NCI-H2227 (cell line): ENCODE measurements around the gene HOTAIR.
A peak's percentile ranks its signal among the peaks of the same experiment; 100 is the strongest.

ENCODE experiments used
- DNase-seq: peaks from one replicate; lab custom pipeline; 2025; ENCODE audit not compliant: unreplicated experiment; lab: John Stamatoyannopoulos, UW

HOTAIR gene

GRCh38 chr12:54000116-54001114 is 25.7 kb upstream of the HOTAIR start, which contains the start of gene HOXC9:
HOXC9 (plus strand) TSS chr12:54000161; CDS start chr12:54000189, 28 bp downstream.
- DNase-seq: peak; percentile 38

GRCh38 chr12:53999559-54000115 is 24.9 kb upstream of the HOTAIR start:
- DNase-seq: peak; percentile 68

GRCh38 chr12:53998900-53999236 is 24.1 kb upstream of the HOTAIR start:
- DNase-seq: no peak

- no peak for DNase-seq
Observed at GRCh38 chr12:53998110-53998899, 23.6 kb upstream of the HOTAIR start.

GRCh38 chr12:53997204-53998109 is 22.7 kb upstream of the HOTAIR start:
- DNase-seq: no peak

GRCh38 chr12:53996240-53997203 is 21.8 kb upstream of the HOTAIR start:
- no peak for DNase-seq

- no peak for DNase-seq
Observed at GRCh38 chr12:53995378-53996239, 20.9 kb upstream of the HOTAIR start.

- no peak for DNase-seq
Observed at GRCh38 chr12:53995002-53995377, 20.2 kb upstream of the HOTAIR start.

- no peak for DNase-seq
Observed at GRCh38 chr12:53994264-53995001, 19.7 kb upstream of the HOTAIR start.

- no peak for DNase-seq
Observed at GRCh38 chr12:53994009-53994263, 19.2 kb upstream of the HOTAIR start.

GRCh38 chr12:53993162-53994008 is 18.6 kb upstream of the HOTAIR start:
- no peak for DNase-seq

GRCh38 chr12:53992377-53992889 is 17.7 kb upstream of the HOTAIR start:
- no peak for DNase-seq

GRCh38 chr12:53991077-53991460 is 16.3 kb upstream of the HOTAIR start:
- DNase-seq: no peak

GRCh38 chr12:53990311-53991076 is 15.7 kb upstream of the HOTAIR start:
- no peak for DNase-seq

- DNase-seq: peak; percentile 34
Observed at GRCh38 chr12:53989227-53990113, 14.7 kb upstream of the HOTAIR start.
